Measurements from ENCODE around the gene CDKAL1. TPM values are rescaled to one million over a fixed set of nuclear protein-coding genes. Genes with fewer than 3 reads are reported as not detected.
"Not testable (repeated sequence)": the region's sequence is repeated elsewhere in the genome, so short reads cannot be mapped to it uniquely, and the experiment has no call there.

The CDKAL1 gene
- total and polyA plus RNA-seq, 2 donors: 9.8 to 19.9 TPM

- H3K36me3 ChIP-seq (ENCODE audit: control insufficient read depth in 2 of 2, insufficient read depth in 2 of 2, low read length in 1 of 2): no peaks in the 10 kb centered on the region
- no peaks in the 10 kb centered on the region for H3K27me3 ChIP-seq (ENCODE audit: control insufficient read depth in 2 of 2, insufficient read depth in 1 of 2, low read length in 1 of 2)
- peaks cover 5 to 13% of the 10 kb centered on the region in 2 donors for H3K4me1 ChIP-seq (ENCODE audit: control insufficient read depth in 2 of 2, insufficient read depth in 2 of 2, low read length in 2 of 2)
- WGBS: 71% methylated on average over 2 of the region's 2 CpGs
- no peak for DNase-seq (ENCODE audit: low read depth in 6 of 9, low spot score in 9 of 9)
- peaks cover 0 to 3% of the 10 kb centered on the region in 2 donors for H3K9me3 ChIP-seq (ENCODE audit: control insufficient read depth in 2 of 2, insufficient read depth in 1 of 2, low read length in 1 of 2)
- no peak overlapping the region for H3K27ac ChIP-seq (ENCODE audit: low read depth in 1 of 2, low read length in 1 of 2)
- no peak overlapping the region for H3K4me3 ChIP-seq (ENCODE audit: low read length in 2 of 2)
Observed at GRCh38 chr6:21190701-21191100, 656.4 kb downstream of the CDKAL1 start.

- peaks cover 1 to 11% of the 10 kb centered on the region in 2 donors for H3K4me1 ChIP-seq (ENCODE audit: control insufficient read depth in 2 of 2, insufficient read depth in 2 of 2, low read length in 2 of 2)
- no peak overlapping the region for H3K27ac ChIP-seq (ENCODE audit: low read depth in 1 of 2, low read length in 1 of 2)
- 95% methylated on average over 2 of the region's 2 CpGs for WGBS
- H3K9me3 ChIP-seq (ENCODE audit: control insufficient read depth in 2 of 2, insufficient read depth in 1 of 2, low read length in 1 of 2): peaks cover 0 to 3% of the 10 kb centered on the region in 2 donors
- no peaks in the 10 kb centered on the region for H3K27me3 ChIP-seq (ENCODE audit: control insufficient read depth in 2 of 2, insufficient read depth in 1 of 2, low read length in 1 of 2)
- H3K36me3 ChIP-seq (ENCODE audit: control insufficient read depth in 2 of 2, insufficient read depth in 2 of 2, low read length in 1 of 2): no peaks in the 10 kb centered on the region
- H3K4me3 ChIP-seq (ENCODE audit: low read length in 2 of 2): no peak overlapping the region
- DNase-seq (ENCODE audit: low read depth in 6 of 9, low spot score in 9 of 9): no peak
Observed at GRCh38 chr6:21193790-21194475, 659.7 kb downstream of the CDKAL1 start.

- not testable (repeated sequence) for H3K4me3 ChIP-seq (ENCODE audit: low read length in 2 of 2); H3K27ac ChIP-seq (ENCODE audit: low read depth in 1 of 2, low read length in 1 of 2); H3K36me3 ChIP-seq (ENCODE audit: control insufficient read depth in 2 of 2, insufficient read depth in 2 of 2, low read length in 1 of 2); DNase-seq (ENCODE audit: low read depth in 6 of 9, low spot score in 9 of 9); H3K27me3 ChIP-seq (ENCODE audit: control insufficient read depth in 2 of 2, insufficient read depth in 1 of 2, low read length in 1 of 2); H3K9me3 ChIP-seq (ENCODE audit: control insufficient read depth in 2 of 2, insufficient read depth in 1 of 2, low read length in 1 of 2)
- whole genome bisulfite sequencing: 94% methylated on average over 7 of the region's 7 CpGs
- H3K4me1 ChIP-seq (ENCODE audit: control insufficient read depth in 2 of 2, insufficient read depth in 2 of 2, low read length in 2 of 2): peaks cover 0 to 10% of the 10 kb centered on the region in 2 donors
Observed at GRCh38 chr6:21195301-21195700, 661.0 kb downstream of the CDKAL1 start.

- Histone ChIP-seq H3K27me3 (ENCODE audit: control insufficient read depth in 2 of 2, insufficient read depth in 1 of 2, low read length in 1 of 2) (no peaks in the 10 kb centered on the region), H3K36me3 (ENCODE audit: control insufficient read depth in 2 of 2, insufficient read depth in 2 of 2, low read length in 1 of 2) (no peaks in the 10 kb centered on the region), H3K4me1 (ENCODE audit: control insufficient read depth in 2 of 2, insufficient read depth in 2 of 2, low read length in 2 of 2) (peaks cover 0 to 6% of the 10 kb centered on the region in 2 donors), H3K9me3 (ENCODE audit: control insufficient read depth in 2 of 2, insufficient read depth in 1 of 2, low read length in 1 of 2) (no peaks in the 10 kb centered on the region), H3K27ac (ENCODE audit: low read depth in 1 of 2, low read length in 1 of 2) (no peak overlapping the region), H3K4me3 (ENCODE audit: low read length in 2 of 2) (no peak overlapping the region)
- DNase-seq (ENCODE audit: low read depth in 6 of 9, low spot score in 9 of 9): no peak
- WGBS: 58% methylated on average over 5 of the region's 5 CpGs
Observed at GRCh38 chr6:21198032-21198640, 663.9 kb downstream of the CDKAL1 start.

- no peak for DNase-seq (ENCODE audit: low read depth in 6 of 9, low spot score in 9 of 9)
- WGBS: 98% methylated on average over 6 of the region's 6 CpGs
- Histone ChIP-seq H3K4me3 (ENCODE audit: low read length in 2 of 2) (no peak overlapping the region), H3K4me1 (ENCODE audit: control insufficient read depth in 2 of 2, insufficient read depth in 2 of 2, low read length in 2 of 2) (peaks cover 0 to 6% of the 10 kb centered on the region in 2 donors), H3K27me3 (ENCODE audit: control insufficient read depth in 2 of 2, insufficient read depth in 1 of 2, low read length in 1 of 2) (no peaks in the 10 kb centered on the region), H3K36me3 (ENCODE audit: control insufficient read depth in 2 of 2, insufficient read depth in 2 of 2, low read length in 1 of 2) (no peaks in the 10 kb centered on the region), H3K27ac (ENCODE audit: low read depth in 1 of 2, low read length in 1 of 2) (no peak overlapping the region), H3K9me3 (ENCODE audit: control insufficient read depth in 2 of 2, insufficient read depth in 1 of 2, low read length in 1 of 2) (no peaks in the 10 kb centered on the region)
Observed at GRCh38 chr6:21199262-21199661, 665.0 kb downstream of the CDKAL1 start.

- no peaks in the 10 kb centered on the region for H3K27me3 ChIP-seq (ENCODE audit: control insufficient read depth in 2 of 2, insufficient read depth in 1 of 2, low read length in 1 of 2)
- DNase-seq (ENCODE audit: low read depth in 6 of 9, low spot score in 9 of 9): no peak
- peaks cover 0 to 6% of the 10 kb centered on the region in 2 donors for H3K4me1 ChIP-seq (ENCODE audit: control insufficient read depth in 2 of 2, insufficient read depth in 2 of 2, low read length in 2 of 2)
- no peak overlapping the region for H3K4me3 ChIP-seq (ENCODE audit: low read length in 2 of 2)
- 91% methylated on average over 7 of the region's 7 CpGs for WGBS
- H3K27ac ChIP-seq (ENCODE audit: low read depth in 1 of 2, low read length in 1 of 2): no peak overlapping the region
- no peaks in the 10 kb centered on the region for H3K36me3 ChIP-seq (ENCODE audit: control insufficient read depth in 2 of 2, insufficient read depth in 2 of 2, low read length in 1 of 2)
- H3K9me3 ChIP-seq (ENCODE audit: control insufficient read depth in 2 of 2, insufficient read depth in 1 of 2, low read length in 1 of 2): no peaks in the 10 kb centered on the region
Observed at GRCh38 chr6:21200134-21200870, 666.0 kb downstream of the CDKAL1 start.

- no peak overlapping the region for H3K27ac ChIP-seq (ENCODE audit: low read depth in 1 of 2, low read length in 1 of 2)
- no peaks in the 10 kb centered on the region for H3K27me3 ChIP-seq (ENCODE audit: control insufficient read depth in 2 of 2, insufficient read depth in 1 of 2, low read length in 1 of 2)
- no peaks in the 10 kb centered on the region for H3K36me3 ChIP-seq (ENCODE audit: control insufficient read depth in 2 of 2, insufficient read depth in 2 of 2, low read length in 1 of 2)
- WGBS: 72% methylated on average over 4 of the region's 4 CpGs
- no peak overlapping the region for H3K4me3 ChIP-seq (ENCODE audit: low read length in 2 of 2)
- DNase-seq (ENCODE audit: low read depth in 6 of 9, low spot score in 9 of 9): no peak
- H3K9me3 ChIP-seq (ENCODE audit: control insufficient read depth in 2 of 2, insufficient read depth in 1 of 2, low read length in 1 of 2): no peaks in the 10 kb centered on the region
- peaks cover 0 to 6% of the 10 kb centered on the region in 2 donors for H3K4me1 ChIP-seq (ENCODE audit: control insufficient read depth in 2 of 2, insufficient read depth in 2 of 2, low read length in 2 of 2)
Observed at GRCh38 chr6:21201187-21201586, 666.9 kb downstream of the CDKAL1 start.

- WGBS: 94% methylated on average over 10 of the region's 10 CpGs
- no peak overlapping the region for H3K27ac ChIP-seq (ENCODE audit: low read depth in 1 of 2, low read length in 1 of 2)
- DNase-seq (ENCODE audit: low read depth in 6 of 9, low spot score in 9 of 9): peak in 1 of 9 donors; percentile 19
Observed at GRCh38 chr6:21201637-21202350, 667.5 kb downstream of the CDKAL1 start.

More at GRCh38 chr6:21201637-21202350, 667.5 kb downstream of the CDKAL1 start:
- Histone ChIP-seq H3K4me3 (ENCODE audit: low read length in 2 of 2) (no peak overlapping the region), H3K27me3 (ENCODE audit: control insufficient read depth in 2 of 2, insufficient read depth in 1 of 2, low read length in 1 of 2) (no peaks in the 10 kb centered on the region), H3K36me3 (ENCODE audit: control insufficient read depth in 2 of 2, insufficient read depth in 2 of 2, low read length in 1 of 2) (no peaks in the 10 kb centered on the region), H3K9me3 (ENCODE audit: control insufficient read depth in 2 of 2, insufficient read depth in 1 of 2, low read length in 1 of 2) (no peaks in the 10 kb centered on the region), H3K4me1 (ENCODE audit: control insufficient read depth in 2 of 2, insufficient read depth in 2 of 2, low read length in 2 of 2) (peaks cover 0 to 6% of the 10 kb centered on the region in 2 donors)

Measured in thymus (tissue), 11 donors.